HepG2 (cell line): Measurements from ENCODE around the gene EIF5A. TPM values are rescaled to one million over a fixed set of nuclear protein-coding genes. Genes with fewer than 3 reads are reported as not detected.

ENCODE experiments used
- CBFB ChIP-seq: sonication (generic); formaldehyde crosslinking; IDR thresholded peaks from 2 replicates; pipeline ENCODE4 v1.4.0; 2020; ENCODE audit warnings: missing genetic modification reagents
- CENPX ChIP-seq: sonication (generic); formaldehyde crosslinking; IDR thresholded peaks from 2 replicates; pipeline ENCODE4 v1.9.0; 2021; ENCODE audit warnings: mild to moderate bottlenecking, missing genetic modification reagents, moderate library complexity
- FLYWCH1 ChIP-seq: sonication (generic); formaldehyde crosslinking; IDR thresholded peaks from 2 replicates; pipeline ENCODE4 v1.8.1; 2023; ENCODE audit warnings: mild to moderate bottlenecking, missing genetic modification reagents
- KDM6A ChIP-seq: IDR thresholded peaks from 2 replicates; pipeline ENCODE4 v1.6.1; 2016; ENCODE audit warnings: low read depth
- MEF2D ChIP-seq: sonication (generic); formaldehyde crosslinking; IDR thresholded peaks from 2 replicates; pipeline ENCODE4 v1.5.1; 2020; ENCODE audit warnings: mild to moderate bottlenecking, missing genetic modification reagents
- MYNN ChIP-seq: sonication (generic); formaldehyde crosslinking; IDR thresholded peaks from 2 replicates; pipeline ENCODE4 v1.4.0; 2020; ENCODE audit warnings: mild to moderate bottlenecking, low read depth, missing genetic modification reagents
- POLR2AphosphoS2 ChIP-seq: IDR thresholded peaks from 2 replicates; pipeline ENCODE4 v1.6.1; 2011; ENCODE audit warnings: low read depth, low read length, improper control_type of control experiment
- STAG1 ChIP-seq: sonication (generic); formaldehyde crosslinking; IDR thresholded peaks from 2 replicates; pipeline ENCODE4 v1.4.0; 2020; ENCODE audit warnings: missing genetic modification reagents
- TRIM24 ChIP-seq: sonication (generic); formaldehyde crosslinking; IDR thresholded peaks from 2 replicates; pipeline ENCODE4 v1.8.0; 2022; ENCODE audit warnings: mild to moderate bottlenecking, missing genetic modification reagents
- ZIK1 ChIP-seq: sonication (generic); formaldehyde crosslinking; IDR thresholded peaks from 2 replicates; pipeline ENCODE4 v1.5.0; 2020; ENCODE audit warnings: mild to moderate bottlenecking, low read depth, missing genetic modification reagents, borderline replicate concordance
- ZNF10 ChIP-seq: sonication (generic); formaldehyde crosslinking; IDR thresholded peaks from 2 replicates; pipeline ENCODE4 v1.4.0; 2020; ENCODE audit warnings: mild to moderate bottlenecking, low read depth, missing genetic modification reagents, borderline replicate concordance
- ZNF251 ChIP-seq: sonication (generic); formaldehyde crosslinking; IDR thresholded peaks from 2 replicates; pipeline ENCODE4 v1.9.0; 2021; ENCODE audit warnings: mild to moderate bottlenecking, missing genetic modification reagents
- ZNF264 ChIP-seq: sonication (generic); formaldehyde crosslinking; IDR thresholded peaks from 2 replicates; pipeline ENCODE4 v1.4.0; 2020; ENCODE audit warnings: missing genetic modification reagents
- ZNF30 ChIP-seq: sonication (generic); formaldehyde crosslinking; IDR thresholded peaks from 2 replicates; pipeline ENCODE4 v1.5.0; 2020; ENCODE audit warnings: mild to moderate bottlenecking, missing genetic modification reagents
- ZNF44 ChIP-seq: sonication (generic); formaldehyde crosslinking; IDR thresholded peaks from 2 replicates; pipeline ENCODE4 v1.5.1; 2020; ENCODE audit warnings: mild to moderate bottlenecking, missing genetic modification reagents
- ZNF460 ChIP-seq: sonication (generic); formaldehyde crosslinking; IDR thresholded peaks from 2 replicates; pipeline ENCODE4 v1.5.1; 2020; ENCODE audit warnings: missing genetic modification reagents, mild to moderate bottlenecking, borderline replicate concordance
- ZNF567 ChIP-seq: sonication (generic); formaldehyde crosslinking; IDR thresholded peaks from 2 replicates; pipeline ENCODE4 v1.8.1; 2023; ENCODE audit warnings: mild to moderate bottlenecking, missing genetic modification reagents, borderline replicate concordance
- ZNF570 ChIP-seq: sonication (generic); formaldehyde crosslinking; IDR thresholded peaks from 2 replicates; pipeline ENCODE4 v1.4.0; 2020; ENCODE audit warnings: mild to moderate bottlenecking, missing genetic modification reagents, borderline replicate concordance
- ZSCAN22 ChIP-seq: sonication (generic); formaldehyde crosslinking; IDR thresholded peaks from 2 replicates; pipeline ENCODE4 v1.4.0; 2020; ENCODE audit warnings: mild to moderate bottlenecking, missing genetic modification reagents
- ZZZ3 ChIP-seq: sonication (generic); formaldehyde crosslinking; IDR thresholded peaks from 2 replicates; pipeline ENCODE4 v1.4.0; 2020; ENCODE audit warnings: missing genetic modification reagents, mild to moderate bottlenecking, borderline replicate concordance
- polyA plus RNA-seq, 8 experiments: library from polyadenylated mRNA; depleted of rRNA in 3 of 8; stranded (reverse) in 7 of 8; unstranded in 1 of 8; fragments of >200 nt; fragmentation: Illumina TruSeq in 4 of 8; extraction: Trizol in 4 of 8; gene quantifications; 2 replicates each; pipeline versions ENCODE4 v1.2.1 to v1.2.3, GENCODE V29; 2011 to 2016; ENCODE audit warnings: low read depth in 4 of 8, missing spikeins in 1 of 8, mixed read lengths in 1 of 8; ENCODE audit not compliant: insufficient read depth in 1 of 8
- total RNA-seq, 5 experiments: library from RNA; depleted of rRNA; stranded (reverse); fragments of >200 nt; fragmentation: Illumina TruSeq; extraction: Trizol; gene quantifications; 2 replicates each; pipeline ENCODE4 v1.2.3, GENCODE V29; 2016; ENCODE audit warnings: low read depth in 1 of 5
- TF ChIP-seq, protein P1 (sequence below): IDR thresholded peaks from 2 replicates; pipeline ENCODE4 v1.6.1; 2016; ENCODE audit warnings: low read depth, control low read depth
- TF ChIP-seq, protein P2 (sequence below): IDR thresholded peaks from 2 replicates; pipeline ENCODE4 v1.6.1; 2018; ENCODE audit warnings: missing genetic modification reagents, mild to moderate bottlenecking, missing compliant biosample characterization
- TF ChIP-seq, protein P3 (sequence below): sonication (generic); formaldehyde crosslinking; IDR thresholded peaks from 2 replicates; pipeline ENCODE4 v1.5.0; 2020; ENCODE audit warnings: missing genetic modification reagents, mild to moderate bottlenecking, borderline replicate concordance
- TF ChIP-seq, protein P4 (sequence below): sonication (generic); formaldehyde crosslinking; IDR thresholded peaks from 2 replicates; pipeline ENCODE4 v1.5.1; 2020; ENCODE audit warnings: mild to moderate bottlenecking, moderate library complexity, missing genetic modification reagents
- TF ChIP-seq, protein P5 (sequence below): conservative IDR thresholded peaks from 2 replicates; pipeline ENCODE4 v1.6.1; 2018; ENCODE audit warnings: missing genetic modification reagents

EIF5A gene
- total and polyA plus RNA-seq, 2 of the 13 experiments (the other 11 are each of a cell fraction or from before 2014, with no cell fraction given), result 319 to 337 TPM

DNA sequence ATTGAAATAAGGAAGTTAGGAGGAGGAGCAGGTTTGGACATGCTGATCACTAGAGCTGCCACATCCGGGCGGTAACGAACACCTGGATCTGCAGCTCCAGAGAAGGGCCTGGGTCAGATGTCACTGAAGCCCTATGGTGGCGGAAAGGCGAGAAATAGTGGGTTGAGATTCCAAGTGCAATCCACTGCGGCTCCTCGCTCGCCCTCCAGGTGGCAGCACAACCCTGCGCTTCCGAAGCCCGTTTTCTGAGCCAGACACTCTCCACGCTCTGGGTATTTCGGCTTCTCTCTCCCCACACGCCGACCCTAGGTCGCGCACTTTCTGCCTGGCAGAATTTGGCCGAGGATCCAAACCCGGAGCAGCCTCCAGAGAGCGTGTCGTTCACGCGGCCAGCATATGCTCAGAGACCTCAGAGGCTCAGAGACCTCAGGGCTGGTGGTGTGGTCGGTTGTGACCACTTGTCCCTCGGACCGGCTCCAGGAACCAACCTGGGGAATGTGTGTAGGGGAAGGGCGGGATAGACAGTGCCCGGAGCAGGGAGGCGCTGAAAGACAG lies 26.8 kb upstream of the EIF5A start (continued):
- TF ChIP-seq, protein P1, sequence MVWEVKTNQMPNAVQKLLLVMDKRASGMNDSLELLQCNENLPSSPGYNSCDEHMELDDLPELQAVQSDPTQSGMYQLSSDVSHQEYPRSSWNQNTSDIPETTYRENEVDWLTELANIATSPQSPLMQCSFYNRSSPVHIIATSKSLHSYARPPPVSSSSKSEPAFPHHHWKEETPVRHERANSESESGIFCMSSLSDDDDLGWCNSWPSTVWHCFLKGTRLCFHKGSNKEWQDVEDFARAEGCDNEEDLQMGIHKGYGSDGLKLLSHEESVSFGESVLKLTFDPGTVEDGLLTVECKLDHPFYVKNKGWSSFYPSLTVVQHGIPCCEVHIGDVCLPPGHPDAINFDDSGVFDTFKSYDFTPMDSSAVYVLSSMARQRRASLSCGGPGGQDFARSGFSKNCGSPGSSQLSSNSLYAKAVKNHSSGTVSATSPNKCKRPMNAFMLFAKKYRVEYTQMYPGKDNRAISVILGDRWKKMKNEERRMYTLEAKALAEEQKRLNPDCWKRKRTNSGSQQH (CRISPR knock-in tag), result no peak
- TF ChIP-seq, protein P2, sequence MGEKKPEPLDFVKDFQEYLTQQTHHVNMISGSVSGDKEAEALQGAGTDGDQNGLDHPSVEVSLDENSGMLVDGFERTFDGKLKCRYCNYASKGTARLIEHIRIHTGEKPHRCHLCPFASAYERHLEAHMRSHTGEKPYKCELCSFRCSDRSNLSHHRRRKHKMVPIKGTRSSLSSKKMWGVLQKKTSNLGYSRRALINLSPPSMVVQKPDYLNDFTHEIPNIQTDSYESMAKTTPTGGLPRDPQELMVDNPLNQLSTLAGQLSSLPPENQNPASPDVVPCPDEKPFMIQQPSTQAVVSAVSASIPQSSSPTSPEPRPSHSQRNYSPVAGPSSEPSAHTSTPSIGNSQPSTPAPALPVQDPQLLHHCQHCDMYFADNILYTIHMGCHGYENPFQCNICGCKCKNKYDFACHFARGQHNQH (CRISPR knock-in tag), result no peak
- TF ChIP-seq, protein P3, sequence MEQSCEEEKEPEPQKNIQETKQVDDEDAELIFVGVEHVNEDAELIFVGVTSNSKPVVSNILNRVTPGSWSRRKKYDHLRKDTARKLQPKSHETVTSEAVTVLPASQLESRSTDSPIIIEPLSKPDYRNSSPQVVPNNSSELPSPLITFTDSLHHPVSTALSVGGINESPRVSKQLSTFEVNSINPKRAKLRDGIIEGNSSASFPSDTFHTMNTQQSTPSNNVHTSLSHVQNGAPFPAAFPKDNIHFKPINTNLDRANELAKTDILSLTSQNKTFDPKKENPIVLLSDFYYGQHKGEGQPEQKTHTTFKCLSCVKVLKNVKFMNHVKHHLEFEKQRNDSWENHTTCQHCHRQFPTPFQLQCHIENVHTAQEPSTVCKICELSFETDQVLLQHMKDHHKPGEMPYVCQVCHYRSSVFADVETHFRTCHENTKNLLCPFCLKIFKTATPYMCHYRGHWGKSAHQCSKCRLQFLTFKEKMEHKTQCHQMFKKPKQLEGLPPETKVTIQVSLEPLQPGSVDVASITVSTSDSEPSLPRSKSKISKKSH (CRISPR knock-in tag), result peak; percentile 79; the same call in 1 of the 2 replicates
- TF ChIP-seq ZNF460 (no peak), FLYWCH1 (CRISPR knock-in tag) (no peak), ZSCAN22 (CRISPR knock-in tag) (no peak), POLR2AphosphoS2 (no peak), CENPX (CRISPR knock-in tag) (no peak), ZNF570 (no peak), MYNN (no peak), ZNF264 (CRISPR knock-in tag) (no peak), MEF2D (CRISPR knock-in tag) (no peak), ZZZ3 (CRISPR knock-in tag) (no peak), ZIK1 (CRISPR knock-in tag) (0 out of 2 replicates have a peak, but pooled peaks have one; percentile 37), ZNF44 (CRISPR knock-in tag) (peak; percentile 96; the same call in 1 of the 2 replicates), STAG1 (CRISPR knock-in tag) (peak; percentile 97), ZNF567 (CRISPR knock-in tag) (no peak), TRIM24 (CRISPR knock-in tag) (no peak), KDM6A (no peak), ZNF30 (CRISPR knock-in tag) (no peak), CBFB (CRISPR knock-in tag) (0 out of 2 replicates have a peak, but pooled peaks have one; percentile 63), ZNF10 (no peak), ZNF251 (CRISPR knock-in tag) (no peak)
- TF ChIP-seq, protein P4, sequence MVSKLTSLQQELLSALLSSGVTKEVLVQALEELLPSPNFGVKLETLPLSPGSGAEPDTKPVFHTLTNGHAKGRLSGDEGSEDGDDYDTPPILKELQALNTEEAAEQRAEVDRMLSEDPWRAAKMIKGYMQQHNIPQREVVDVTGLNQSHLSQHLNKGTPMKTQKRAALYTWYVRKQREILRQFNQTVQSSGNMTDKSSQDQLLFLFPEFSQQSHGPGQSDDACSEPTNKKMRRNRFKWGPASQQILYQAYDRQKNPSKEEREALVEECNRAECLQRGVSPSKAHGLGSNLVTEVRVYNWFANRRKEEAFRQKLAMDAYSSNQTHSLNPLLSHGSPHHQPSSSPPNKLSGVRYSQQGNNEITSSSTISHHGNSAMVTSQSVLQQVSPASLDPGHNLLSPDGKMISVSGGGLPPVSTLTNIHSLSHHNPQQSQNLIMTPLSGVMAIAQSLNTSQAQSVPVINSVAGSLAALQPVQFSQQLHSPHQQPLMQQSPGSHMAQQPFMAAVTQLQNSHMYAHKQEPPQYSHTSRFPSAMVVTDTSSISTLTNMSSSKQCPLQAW (CRISPR knock-in tag), result peak; percentile 90
- TF ChIP-seq, protein P5, sequence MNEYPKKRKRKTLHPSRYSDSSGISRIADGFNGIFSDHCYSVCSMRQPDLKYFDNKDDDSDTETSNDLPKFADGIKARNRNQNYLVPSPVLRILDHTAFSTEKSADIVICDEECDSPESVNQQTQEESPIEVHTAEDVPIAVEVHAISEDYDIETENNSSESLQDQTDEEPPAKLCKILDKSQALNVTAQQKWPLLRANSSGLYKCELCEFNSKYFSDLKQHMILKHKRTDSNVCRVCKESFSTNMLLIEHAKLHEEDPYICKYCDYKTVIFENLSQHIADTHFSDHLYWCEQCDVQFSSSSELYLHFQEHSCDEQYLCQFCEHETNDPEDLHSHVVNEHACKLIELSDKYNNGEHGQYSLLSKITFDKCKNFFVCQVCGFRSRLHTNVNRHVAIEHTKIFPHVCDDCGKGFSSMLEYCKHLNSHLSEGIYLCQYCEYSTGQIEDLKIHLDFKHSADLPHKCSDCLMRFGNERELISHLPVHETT (CRISPR knock-in tag), result 0 out of 2 replicates have a peak, but pooled peaks have one; percentile 27
